ENCODE measurements around the gene ZNF548.

Gene ZNF548

GRCh38 chr19:57398868-57399267, 9.2 kb downstream of the ZNF548 start:
- TF ChIP-seq CTCF (IDR thresholded peaks at IDR 0.05; ENCODE audit: low read depth, low read length, missing control alignments), result no peak
- DNase-seq (ENCODE audit: low read depth), result no peak
- H3K4me3 ChIP-seq (ENCODE audit: low read depth, low read length), result no peak overlapping the region

- no peak for DNase-seq (ENCODE audit: low read depth)
- TF ChIP-seq CTCF (IDR thresholded peaks at IDR 0.05; ENCODE audit: low read depth, low read length, missing control alignments), result no peak
- no peak overlapping the region for H3K4me3 ChIP-seq (ENCODE audit: low read depth, low read length)
Observed at GRCh38 chr19:57403737-57404563, 14.3 kb downstream of the ZNF548 start.

GRCh38 chr19:57406516-57407123, 17.0 kb downstream of the ZNF548 start:
- H3K4me3 ChIP-seq (ENCODE audit: low read depth, low read length), result no peak overlapping the region
- no peak for DNase-seq (ENCODE audit: low read depth)
- TF ChIP-seq CTCF (IDR thresholded peaks at IDR 0.05; ENCODE audit: low read depth, low read length, missing control alignments), result peak; percentile 81

GRCh38 chr19:57410877-57411671, 21.4 kb downstream of the ZNF548 start, which contains the start of gene ZNF17:
Gene ZNF17 (plus strand): TSS chr19:57411161. CDS start chr19:57413616, 2,455 bp downstream.
- peak within 1 kb of the TSS; percentile 65 for H3K4me3 ChIP-seq (ENCODE audit: low read depth, low read length)
- DNase-seq (ENCODE audit: low read depth), result peak; percentile 88
- TF ChIP-seq CTCF (IDR thresholded peaks at IDR 0.05; ENCODE audit: low read depth, low read length, missing control alignments), result no peak

- no peak for TF ChIP-seq CTCF (IDR thresholded peaks at IDR 0.05; ENCODE audit: low read depth, low read length, missing control alignments)
- H3K4me3 ChIP-seq (ENCODE audit: low read depth, low read length), result no peak overlapping the region
- no peak for DNase-seq (ENCODE audit: low read depth)
Observed at GRCh38 chr19:57419439-57419838, 29.8 kb downstream of the ZNF548 start.

GRCh38 chr19:57421037-57421436, 31.4 kb downstream of the ZNF548 start:
- no peak overlapping the region for H3K4me3 ChIP-seq (ENCODE audit: low read depth, low read length)
- no peak for DNase-seq (ENCODE audit: low read depth)

More at GRCh38 chr19:57421037-57421436, 31.4 kb downstream of the ZNF548 start:
- no peak for TF ChIP-seq CTCF (IDR thresholded peaks at IDR 0.05; ENCODE audit: low read depth, low read length, missing control alignments)

Data from GM12864 (cell line).